Transverse colon (tissue), 4 donors: ENCODE data around the gene FRMD3.

Experiments used
- POLR2A ChIP-seq: fragments of 450-650 bp; IDR thresholded peaks from one replicate; pipeline ENCODE4 v1.6.1; 2016; ENCODE audit warnings: antibody characterized with exemption, mild to moderate bottlenecking, moderate library complexity
- POLR2AphosphoS5 ChIP-seq, 3 donors: sonication (generic); formaldehyde crosslinking; IDR thresholded peaks; one replicate each; pipeline ENCODE4 v1.6.1; 2016; ENCODE audit warnings: antibody characterized with exemption in 3 of 3
- TF ChIP-seq, protein P1 (sequence below), 5 experiments: fragments of 200-600 bp in 3 of 5; fragments of 450-650 bp in 2 of 5; sonication (generic) in 3 of 5; IDR thresholded peaks; 1 replicate in 2 of 5; 2 replicates in 3 of 5; pipeline ENCODE4 v1.5.1; 2016 to 2017; ENCODE audit warnings: antibody characterized with exemption in 5 of 5, inconsistent platforms in 3 of 5, mild to moderate bottlenecking in 2 of 5, moderate library complexity in 1 of 5

DNA sequence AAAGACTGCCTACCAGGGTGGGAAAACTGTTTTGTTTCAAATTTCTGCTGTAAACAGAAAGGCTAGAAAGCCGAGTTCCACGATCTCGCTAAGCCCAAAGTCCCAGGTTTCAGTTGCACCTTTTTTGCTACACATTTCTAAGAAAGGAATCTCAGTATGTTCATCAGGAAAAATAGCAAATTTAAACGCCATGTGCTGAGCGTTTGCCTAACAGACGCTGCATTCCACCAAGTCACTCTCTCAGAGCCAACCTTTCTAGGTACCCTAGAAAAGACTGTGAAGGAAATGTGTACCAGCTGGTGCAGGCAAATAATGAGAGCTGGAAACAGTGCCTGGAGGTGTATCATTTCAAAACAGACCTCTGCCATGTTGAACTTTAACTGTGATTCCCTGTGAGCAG, 71.8 kb downstream of the FRMD3 start:
- no peak for TF ChIP-seq POLR2AphosphoS5 (IDR thresholded peaks at IDR 0.05)
- TF ChIP-seq, protein P1, sequence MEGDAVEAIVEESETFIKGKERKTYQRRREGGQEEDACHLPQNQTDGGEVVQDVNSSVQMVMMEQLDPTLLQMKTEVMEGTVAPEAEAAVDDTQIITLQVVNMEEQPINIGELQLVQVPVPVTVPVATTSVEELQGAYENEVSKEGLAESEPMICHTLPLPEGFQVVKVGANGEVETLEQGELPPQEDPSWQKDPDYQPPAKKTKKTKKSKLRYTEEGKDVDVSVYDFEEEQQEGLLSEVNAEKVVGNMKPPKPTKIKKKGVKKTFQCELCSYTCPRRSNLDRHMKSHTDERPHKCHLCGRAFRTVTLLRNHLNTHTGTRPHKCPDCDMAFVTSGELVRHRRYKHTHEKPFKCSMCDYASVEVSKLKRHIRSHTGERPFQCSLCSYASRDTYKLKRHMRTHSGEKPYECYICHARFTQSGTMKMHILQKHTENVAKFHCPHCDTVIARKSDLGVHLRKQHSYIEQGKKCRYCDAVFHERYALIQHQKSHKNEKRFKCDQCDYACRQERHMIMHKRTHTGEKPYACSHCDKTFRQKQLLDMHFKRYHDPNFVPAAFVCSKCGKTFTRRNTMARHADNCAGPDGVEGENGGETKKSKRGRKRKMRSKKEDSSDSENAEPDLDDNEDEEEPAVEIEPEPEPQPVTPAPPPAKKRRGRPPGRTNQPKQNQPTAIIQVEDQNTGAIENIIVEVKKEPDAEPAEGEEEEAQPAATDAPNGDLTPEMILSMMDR (IDR thresholded peaks at IDR 0.05) = no peak
- TF ChIP-seq POLR2A = no peak
